HEK293 (cell line): ENCODE measurements around the gene XKR7.

Source experiments
- CTCF ChIP-seq: fragments of 450-650 bp; formaldehyde crosslinking; IDR thresholded peaks from 2 replicates; pipeline ENCODE4 v1.5.1; 2016; ENCODE audit warnings: missing biosample characterization, missing genetic modification characterization
- KLF9 ChIP-seq: fragments of 450-650 bp; formaldehyde crosslinking; IDR thresholded peaks from 2 replicates; pipeline ENCODE4 v1.5.1; 2016; ENCODE audit warnings: missing biosample characterization, missing genetic modification characterization, low read depth
- SP2 ChIP-seq: fragments of 450-650 bp; formaldehyde crosslinking; IDR thresholded peaks from 2 replicates; pipeline ENCODE4 v1.5.1; 2016; ENCODE audit warnings: missing biosample characterization, missing genetic modification characterization
- ZNF202 ChIP-seq: fragments of 450-650 bp; formaldehyde crosslinking; IDR thresholded peaks from 2 replicates; pipeline ENCODE4 v1.5.1; 2016; ENCODE audit warnings: missing biosample characterization, missing genetic modification characterization, borderline replicate concordance
- ZNF398 ChIP-seq: fragments of 450-650 bp; formaldehyde crosslinking; IDR thresholded peaks from 2 replicates; pipeline ENCODE4 v1.5.1; 2017; ENCODE audit warnings: missing biosample characterization, missing genetic modification characterization

- TF ChIP-seq KLF9 (tag by site-specific recombination) = no peak
- no peak for TF ChIP-seq SP2 (tag by site-specific recombination)
- no peak for TF ChIP-seq CTCF (tag by site-specific recombination)
- TF ChIP-seq ZNF398 (tag by site-specific recombination) = no peak
- no peak for TF ChIP-seq ZNF202 (tag by site-specific recombination)
Measured at GRCh38 chr20:32006053-32006452, 38.1 kb downstream of the XKR7 start.
